Measurements from ENCODE around the gene FAM227A. TPM values are rescaled to one million over a fixed set of nuclear protein-coding genes. Genes with fewer than 3 reads are reported as not detected.
A peak's percentile ranks its signal among the peaks of the same experiment; 100 is the strongest.

FAM227A gene
- total and polyA plus RNA-seq, 2 of the 13 experiments (the other 11 are each of a cell fraction or from before 2014, with no cell fraction given), result 1.0 to 1.5 TPM

DNA sequence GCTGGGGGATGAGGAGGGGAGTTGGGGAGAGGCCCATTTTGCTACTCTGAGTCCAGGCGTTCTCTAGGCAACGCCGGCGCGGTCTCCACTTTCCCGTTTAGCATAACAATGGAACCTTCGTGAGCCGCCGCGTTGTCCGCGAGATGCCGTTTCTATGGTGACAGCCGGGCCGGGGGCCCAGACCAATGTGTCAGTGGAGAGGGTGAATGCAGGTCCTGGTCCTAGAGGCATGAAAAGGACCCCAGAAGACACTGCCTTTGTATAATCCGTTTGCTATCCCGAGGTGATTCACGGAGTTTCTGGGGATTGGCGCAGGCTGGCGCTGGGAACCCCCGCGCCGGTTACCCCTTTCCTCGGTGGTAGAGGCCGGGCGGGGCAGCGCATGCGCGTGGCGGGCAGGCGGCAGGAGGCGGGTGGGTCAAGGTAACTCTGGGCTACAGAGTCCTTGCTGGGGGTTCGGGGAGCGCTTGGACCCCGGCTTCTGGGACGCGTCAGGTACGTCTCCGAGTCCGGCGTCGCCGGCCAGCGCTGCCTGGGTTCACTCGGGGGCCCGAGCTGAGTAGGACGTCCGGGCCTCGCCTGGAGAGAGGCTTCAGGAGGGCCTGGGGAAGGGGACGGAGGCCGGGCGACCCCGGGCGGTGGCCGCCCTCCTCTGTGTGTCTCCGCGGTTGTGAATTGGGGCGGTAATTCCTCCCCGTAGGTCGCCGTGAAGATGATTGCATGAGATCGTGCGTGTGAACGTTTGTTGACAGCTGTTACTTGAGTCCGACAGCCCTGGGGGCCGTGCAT is at the start of gene FAM227A, which contains the start of gene CBY1 (continued):
- TF ChIP-seq ZNF280B (CRISPR knock-in tag; IDR thresholded peaks at IDR 0.05; ENCODE audit: borderline replicate concordance), result peak; percentile 54; the same call in 1 of the 2 replicates
- no peak for TF ChIP-seq ELF4 (CRISPR knock-in tag; IDR thresholded peaks at IDR 0.05; ENCODE audit: borderline replicate concordance)
- TF ChIP-seq ELF3 (CRISPR knock-in tag; IDR thresholded peaks at IDR 0.05), result no peak
- peak; percentile 81; the same call in 1 of the 2 replicates for TF ChIP-seq ZNF446 (CRISPR knock-in tag; IDR thresholded peaks at IDR 0.05)
- TF ChIP-seq SOX6 (IDR thresholded peaks at IDR 0.05), result no peak
- TF ChIP-seq SOX6 (CRISPR knock-in tag; IDR thresholded peaks at IDR 0.05), result peak; percentile 87
- no peak for TF ChIP-seq RARA (CRISPR knock-in tag; IDR thresholded peaks at IDR 0.05)
- no peak for TF ChIP-seq PTBP1 (IDR thresholded peaks at IDR 0.05; ENCODE audit: low read depth, low read length, poor library complexity, severe bottlenecking)
- no peak for TF ChIP-seq CSRNP2 (CRISPR knock-in tag; conservative IDR thresholded peaks at IDR 0.05; ENCODE audit: low read depth)
- TF ChIP-seq, protein P1, sequence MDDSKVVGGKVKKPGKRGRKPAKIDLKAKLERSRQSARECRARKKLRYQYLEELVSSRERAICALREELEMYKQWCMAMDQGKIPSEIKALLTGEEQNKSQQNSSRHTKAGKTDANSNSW (CRISPR knock-in tag; IDR thresholded peaks at IDR 0.05; ENCODE audit: borderline replicate concordance), result no peak
- TF ChIP-seq, protein P2, sequence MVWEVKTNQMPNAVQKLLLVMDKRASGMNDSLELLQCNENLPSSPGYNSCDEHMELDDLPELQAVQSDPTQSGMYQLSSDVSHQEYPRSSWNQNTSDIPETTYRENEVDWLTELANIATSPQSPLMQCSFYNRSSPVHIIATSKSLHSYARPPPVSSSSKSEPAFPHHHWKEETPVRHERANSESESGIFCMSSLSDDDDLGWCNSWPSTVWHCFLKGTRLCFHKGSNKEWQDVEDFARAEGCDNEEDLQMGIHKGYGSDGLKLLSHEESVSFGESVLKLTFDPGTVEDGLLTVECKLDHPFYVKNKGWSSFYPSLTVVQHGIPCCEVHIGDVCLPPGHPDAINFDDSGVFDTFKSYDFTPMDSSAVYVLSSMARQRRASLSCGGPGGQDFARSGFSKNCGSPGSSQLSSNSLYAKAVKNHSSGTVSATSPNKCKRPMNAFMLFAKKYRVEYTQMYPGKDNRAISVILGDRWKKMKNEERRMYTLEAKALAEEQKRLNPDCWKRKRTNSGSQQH (CRISPR knock-in tag; IDR thresholded peaks at IDR 0.05; ENCODE audit: low read depth), result no peak; the same call in 1 of the 2 replicates
- peak; percentile 74 for TF ChIP-seq RBFOX2 (IDR thresholded peaks at IDR 0.05; ENCODE audit: low read depth, low read length)
- TF ChIP-seq DNMT1 (CRISPR knock-in tag; IDR thresholded peaks at IDR 0.05), result no peak
- TF ChIP-seq CEBPB (IDR thresholded peaks at IDR 0.05; ENCODE audit: borderline replicate concordance, low read depth, low read length), result no peak
- TF ChIP-seq ZNF773 (CRISPR knock-in tag; IDR thresholded peaks at IDR 0.05; ENCODE audit: borderline replicate concordance), result 0 out of 2 replicates have a peak, but pooled peaks have one; percentile 70
- no peak for TF ChIP-seq ZBTB49 (CRISPR knock-in tag; IDR thresholded peaks at IDR 0.05; ENCODE audit: borderline replicate concordance)
- no peak for TF ChIP-seq ZNF713 (CRISPR knock-in tag; IDR thresholded peaks at IDR 0.05)
- no peak for TF ChIP-seq FOSL2 (CRISPR knock-in tag; IDR thresholded peaks at IDR 0.05)
- no peak for TF ChIP-seq E2F2 (CRISPR knock-in tag; IDR thresholded peaks at IDR 0.05; ENCODE audit: borderline replicate concordance)
- TF ChIP-seq XBP1 (CRISPR knock-in tag; IDR thresholded peaks at IDR 0.05), result no peak
- no peak for TF ChIP-seq RARG (CRISPR knock-in tag; IDR thresholded peaks at IDR 0.05; ENCODE audit: low read depth)

Data from HepG2 (cell line).